HG03469 (cell line): ENCODE data around the gene ATG13.
"Not testable (repeated sequence)": the region's sequence is repeated elsewhere in the genome, so short reads cannot be mapped to it uniquely, and the experiment has no call there.

Source experiments
- ATAC-seq: cut with Tn5 transposase; IDR thresholded peaks from one replicate; pipeline ENCODE4 v1.9.1; 2021; ENCODE audit warnings: mild to moderate bottlenecking, moderate library complexity, moderate number of reproducible peaks; ENCODE audit not compliant: unreplicated experiment

The ATG13 gene

DNA sequence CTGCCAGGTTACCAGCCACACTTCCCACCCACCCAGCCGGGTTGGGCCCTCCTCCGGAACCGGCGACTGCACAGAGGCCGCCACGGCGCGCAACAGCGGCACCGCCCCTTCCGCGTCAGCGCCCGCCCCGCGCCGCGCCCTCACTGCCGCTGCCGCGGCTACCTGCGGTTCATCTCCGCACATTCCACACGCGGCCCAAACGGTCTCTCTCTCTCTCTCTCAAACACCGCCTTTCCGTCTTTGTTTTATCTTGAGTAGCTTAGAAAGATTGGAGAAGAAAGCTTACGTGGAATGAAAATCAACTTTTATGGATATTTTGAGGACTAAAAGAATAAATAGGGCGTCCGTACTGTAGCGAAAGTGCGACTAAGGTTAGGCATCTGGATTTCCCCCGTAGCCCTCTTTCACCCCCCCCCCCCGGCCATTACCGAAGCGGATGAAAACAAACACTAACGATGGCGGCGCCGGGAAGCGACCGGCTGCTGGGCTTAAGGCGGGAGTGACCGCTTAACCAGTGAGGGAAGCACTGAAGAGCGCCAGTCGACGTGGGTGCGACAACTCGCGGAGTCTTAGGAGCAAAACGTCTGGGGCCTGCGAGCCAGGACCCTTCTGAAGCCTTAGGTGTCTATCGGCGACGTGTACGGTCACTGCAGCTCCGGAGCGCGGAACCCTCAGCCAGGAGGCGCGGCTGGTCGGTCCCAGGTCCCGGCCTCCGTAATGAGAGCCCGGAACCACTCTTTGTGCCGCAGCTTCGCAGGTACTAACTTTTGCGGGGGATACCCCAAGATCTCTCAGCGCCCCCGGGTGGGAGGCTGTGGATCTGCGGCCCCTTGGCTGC, at the start of gene ATG13, which contains the start of gene HARBI1:
TSS of gene ATG13 (plus strand) at position 420 of the 838 bp plus-strand sequence. CDS start 26,739 bp downstream, outside the sequence.
TSS of gene HARBI1 (minus strand) at position 94 of the 838 bp plus-strand sequence. CDS start 990 bp downstream, outside the sequence.
- ATAC-seq, result peak; percentile 91

GRCh38 chr11:46570790-46571398, 46.5 kb upstream of the ATG13 start:
- no peak for ATAC-seq

DNA sequence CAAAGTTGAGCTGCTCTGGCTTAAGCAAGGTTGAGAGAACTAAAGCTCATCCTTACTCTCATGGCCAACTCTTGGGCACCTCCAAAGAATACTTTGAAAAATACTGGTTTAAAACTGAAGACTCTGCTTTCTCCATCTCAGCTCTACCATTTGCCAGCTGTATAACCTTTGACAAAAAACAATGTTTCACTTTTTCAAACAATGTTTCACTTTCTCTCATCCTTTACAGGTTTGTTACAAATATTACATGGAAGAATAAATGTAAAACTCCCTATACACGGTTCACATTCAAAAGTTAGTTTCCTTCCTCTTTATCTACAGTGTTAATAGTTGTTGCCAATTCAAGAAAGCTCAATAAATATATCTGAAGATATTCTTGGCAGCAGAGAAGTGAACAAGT, 42.7 kb upstream of the ATG13 start:
- no peak for ATAC-seq

GRCh38 chr11:46577058-46577457, 40.3 kb upstream of the ATG13 start:
- no peak for ATAC-seq

DNA sequence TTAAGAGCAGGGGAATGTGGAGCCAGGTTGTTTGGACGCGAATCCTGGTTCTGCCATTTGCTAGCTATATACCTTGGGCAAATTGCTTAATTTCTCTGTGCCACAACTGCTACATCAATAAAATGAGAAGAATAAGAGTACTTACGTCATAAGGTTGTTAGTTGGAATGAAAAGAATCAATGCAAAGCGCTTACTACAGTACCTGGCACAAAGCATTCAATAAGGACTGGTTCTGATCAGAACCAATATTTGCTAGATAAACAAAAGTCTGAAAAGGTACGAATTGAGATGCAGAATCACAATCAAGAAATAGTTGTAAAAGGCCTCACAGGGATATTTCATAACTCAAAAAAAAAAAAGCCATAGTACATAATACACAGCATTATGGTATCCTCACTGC, 34.8 kb upstream of the ATG13 start:
- ATAC-seq, result no peak

GRCh38 chr11:46583513-46583912, 33.8 kb upstream of the ATG13 start:
- not testable (repeated sequence) for ATAC-seq

GRCh38 chr11:46588131-46588530, 29.2 kb upstream of the ATG13 start:
- ATAC-seq, result no peak

- ATAC-seq, result no peak
Measured at GRCh38 chr11:46588915-46589314, 28.4 kb upstream of the ATG13 start.

- no peak for ATAC-seq
Measured at GRCh38 chr11:46590740-46591605, 26.4 kb upstream of the ATG13 start.

DNA sequence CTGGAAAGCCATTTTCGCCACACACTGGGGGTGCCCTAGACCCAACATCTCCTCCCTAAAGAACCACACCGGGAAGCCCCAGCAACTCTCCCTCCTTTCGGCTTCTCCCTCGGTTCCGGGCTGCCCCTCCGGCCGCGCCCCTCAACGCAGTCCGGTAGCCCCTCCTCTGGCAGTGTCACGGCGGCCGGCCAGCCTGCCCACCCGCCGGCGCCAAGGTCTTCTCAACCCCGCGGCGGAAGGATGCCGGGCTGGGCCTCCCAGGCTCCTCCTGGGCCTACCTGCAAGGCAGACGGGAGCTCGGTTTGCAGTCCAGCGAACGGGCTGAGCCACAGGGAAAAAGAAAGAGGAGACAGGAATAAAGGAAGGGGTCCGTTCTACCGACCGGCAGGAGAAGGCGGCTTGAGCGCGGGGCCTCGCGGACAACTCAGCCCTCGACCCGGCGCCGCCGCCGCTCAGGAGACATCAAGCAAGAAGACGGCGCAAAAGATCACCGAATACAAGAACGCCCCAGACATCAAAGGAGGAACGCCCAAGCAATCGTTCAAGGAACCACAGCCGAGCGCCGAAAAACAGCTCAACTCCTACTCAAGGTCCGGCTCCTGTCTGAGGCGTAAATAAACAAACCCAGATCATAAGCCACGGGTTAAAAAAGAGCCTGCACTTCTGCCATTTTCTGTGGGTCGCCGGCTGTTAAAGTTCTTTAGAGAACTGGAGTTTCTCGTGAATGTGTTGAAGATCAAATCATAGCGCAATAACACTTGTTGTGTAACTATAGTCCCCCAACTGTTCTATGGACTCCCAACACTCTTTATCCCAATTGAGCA, 23.6 kb upstream of the ATG13 start, which contains the start of gene AMBRA1:
TSS of gene AMBRA1 (minus strand) at position 474 of the 824 bp plus-strand sequence. CDS start 45,643 bp downstream, outside the sequence.
- ATAC-seq, result peak; percentile 45

- ATAC-seq, result no peak
Measured at GRCh38 chr11:46594374-46594700, 23.0 kb upstream of the ATG13 start.

DNA sequence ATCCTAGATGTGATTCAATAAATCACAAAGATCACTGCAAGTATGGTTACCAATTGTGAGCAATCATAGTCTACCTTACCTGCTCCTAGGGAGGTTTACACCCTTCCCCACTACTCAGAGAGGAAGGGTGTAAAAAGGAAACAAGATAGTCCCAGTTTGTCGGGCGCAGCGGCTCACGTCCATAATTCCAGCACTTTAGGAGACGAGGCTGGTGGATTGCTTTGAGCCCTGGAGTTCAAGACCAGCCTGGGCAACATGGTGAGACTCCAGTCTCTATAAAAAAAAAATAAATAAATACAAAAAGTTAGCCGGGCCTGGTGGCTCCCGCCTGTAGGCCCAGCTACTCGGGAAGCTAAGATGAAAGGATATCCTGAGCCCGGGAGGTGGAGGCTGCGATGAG, 22.6 kb upstream of the ATG13 start:
- ATAC-seq, result no peak

DNA sequence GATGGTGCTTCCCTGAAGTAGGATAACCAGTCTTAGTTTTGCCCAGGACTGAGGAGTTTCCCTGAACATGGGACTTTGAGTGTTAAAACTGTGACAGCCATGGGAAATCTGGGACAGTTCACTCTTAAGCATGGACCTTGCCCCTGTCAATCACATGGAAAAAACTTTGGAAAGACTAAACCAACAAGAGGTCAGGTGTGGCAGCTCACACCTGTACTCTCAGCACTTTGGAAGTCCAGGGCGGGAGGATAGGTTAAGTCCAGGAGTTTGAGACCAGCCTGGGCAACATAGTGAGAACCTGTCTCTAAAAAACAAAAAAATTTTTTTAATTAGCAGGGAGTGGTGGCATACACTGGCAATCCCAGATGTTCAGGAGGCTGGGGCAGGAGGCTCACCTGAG, 20.2 kb upstream of the ATG13 start:
- no peak for ATAC-seq

DNA sequence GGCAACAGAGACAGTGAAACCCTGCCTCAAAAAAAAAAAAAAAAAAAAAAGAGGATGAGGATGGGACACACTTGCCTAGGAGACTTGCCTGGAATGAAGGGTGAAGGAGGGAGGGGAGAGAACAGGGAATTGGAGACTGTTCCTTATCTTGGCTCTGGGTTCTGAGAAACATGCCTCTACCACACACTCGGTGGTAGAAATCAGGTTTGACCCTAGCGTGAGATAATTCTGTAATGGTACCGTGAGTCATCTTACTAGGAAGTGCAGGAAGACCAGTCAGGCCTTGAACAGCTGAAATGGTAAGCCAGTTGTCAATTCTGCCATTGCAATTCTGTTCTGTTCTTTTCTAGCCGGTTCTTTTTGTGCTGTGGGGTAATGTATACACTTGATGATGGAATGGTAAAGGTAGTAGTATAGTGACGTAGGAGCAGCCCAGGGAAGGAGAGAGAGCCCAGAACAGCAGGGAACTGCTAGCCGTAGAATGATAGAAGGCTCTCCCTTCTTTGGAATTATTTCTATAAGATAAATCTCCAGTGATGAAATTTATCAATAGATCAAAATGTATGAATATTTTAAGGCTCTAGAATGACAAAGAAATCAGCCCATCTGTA, 19.6 kb upstream of the ATG13 start:
- ATAC-seq, result no peak

DNA sequence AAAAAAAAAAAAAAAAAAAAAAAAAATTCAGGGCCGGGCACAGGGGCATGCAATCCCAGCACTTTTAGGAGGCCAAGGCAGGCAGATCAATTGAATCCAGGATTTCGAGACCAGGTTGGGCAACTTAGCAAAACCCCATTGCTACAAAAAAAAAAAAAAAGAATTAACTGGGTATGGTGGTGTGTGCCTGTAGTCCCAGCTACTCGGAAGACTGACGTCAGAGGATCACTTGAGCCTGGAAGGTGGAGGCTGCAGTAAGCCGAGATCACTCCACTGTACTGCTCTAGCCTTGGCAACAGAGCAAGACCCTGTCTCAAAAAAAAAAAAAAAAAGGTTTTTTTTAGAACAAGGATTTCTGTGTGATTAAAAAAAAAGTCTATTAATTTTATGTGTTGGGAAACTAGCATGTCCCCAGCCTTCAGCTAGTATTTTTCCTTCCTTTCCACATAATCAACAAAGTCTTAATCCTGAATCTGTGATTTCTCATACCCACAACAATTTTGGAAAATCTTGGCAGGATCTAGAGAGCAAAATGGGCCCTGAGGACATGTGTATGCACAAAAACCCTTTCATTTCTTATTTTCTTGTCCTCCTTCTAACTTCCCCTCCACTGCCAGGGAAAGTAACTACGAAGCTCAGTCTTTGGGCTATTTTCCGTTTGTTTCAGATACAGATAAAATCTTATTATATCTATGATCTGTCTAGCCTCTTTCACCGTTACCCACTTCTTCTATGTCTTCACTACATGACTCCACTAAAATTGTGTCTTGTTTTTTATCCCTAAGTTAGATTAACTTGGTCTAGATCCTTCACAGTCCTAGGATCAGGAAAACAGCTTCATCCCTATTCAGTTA, 17.8 kb upstream of the ATG13 start:
- ATAC-seq, result no peak

GRCh38 chr11:46600194-46600960, 17.0 kb upstream of the ATG13 start:
- ATAC-seq, result no peak

- ATAC-seq, result no peak
Measured at GRCh38 chr11:46601129-46601528, 16.2 kb upstream of the ATG13 start.

DNA sequence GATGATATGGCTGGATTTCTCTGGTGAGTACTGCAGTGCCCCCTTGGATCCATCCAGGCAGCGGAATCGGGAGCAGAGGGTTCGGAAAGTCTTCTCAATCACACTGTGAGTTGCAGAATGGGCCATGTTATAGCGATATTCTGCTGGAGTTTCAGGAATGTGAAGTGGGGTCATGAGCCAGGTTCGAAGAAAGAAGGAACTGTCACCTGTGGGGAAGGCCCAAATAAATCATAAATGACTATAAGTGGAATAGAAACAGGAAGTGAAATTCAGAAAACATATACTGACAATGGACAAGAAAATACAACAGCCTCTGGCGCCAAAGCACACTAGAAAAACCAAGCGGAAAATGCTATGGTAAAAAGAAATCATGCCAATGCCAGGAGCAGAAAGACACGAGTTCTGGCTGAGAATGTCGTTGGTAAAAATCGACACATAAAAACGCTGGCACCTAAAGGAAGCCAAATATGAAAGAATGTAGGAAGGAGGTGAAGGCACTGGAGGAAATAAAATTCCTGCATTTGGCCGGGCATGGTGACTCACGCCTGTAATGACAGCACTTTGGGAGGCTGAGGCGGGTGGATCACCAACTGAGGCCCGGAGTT, 13.5 kb upstream of the ATG13 start:
- ATAC-seq, result no peak
